ENCODE measurements around the gene COL26A1.

COL26A1 gene

DNA sequence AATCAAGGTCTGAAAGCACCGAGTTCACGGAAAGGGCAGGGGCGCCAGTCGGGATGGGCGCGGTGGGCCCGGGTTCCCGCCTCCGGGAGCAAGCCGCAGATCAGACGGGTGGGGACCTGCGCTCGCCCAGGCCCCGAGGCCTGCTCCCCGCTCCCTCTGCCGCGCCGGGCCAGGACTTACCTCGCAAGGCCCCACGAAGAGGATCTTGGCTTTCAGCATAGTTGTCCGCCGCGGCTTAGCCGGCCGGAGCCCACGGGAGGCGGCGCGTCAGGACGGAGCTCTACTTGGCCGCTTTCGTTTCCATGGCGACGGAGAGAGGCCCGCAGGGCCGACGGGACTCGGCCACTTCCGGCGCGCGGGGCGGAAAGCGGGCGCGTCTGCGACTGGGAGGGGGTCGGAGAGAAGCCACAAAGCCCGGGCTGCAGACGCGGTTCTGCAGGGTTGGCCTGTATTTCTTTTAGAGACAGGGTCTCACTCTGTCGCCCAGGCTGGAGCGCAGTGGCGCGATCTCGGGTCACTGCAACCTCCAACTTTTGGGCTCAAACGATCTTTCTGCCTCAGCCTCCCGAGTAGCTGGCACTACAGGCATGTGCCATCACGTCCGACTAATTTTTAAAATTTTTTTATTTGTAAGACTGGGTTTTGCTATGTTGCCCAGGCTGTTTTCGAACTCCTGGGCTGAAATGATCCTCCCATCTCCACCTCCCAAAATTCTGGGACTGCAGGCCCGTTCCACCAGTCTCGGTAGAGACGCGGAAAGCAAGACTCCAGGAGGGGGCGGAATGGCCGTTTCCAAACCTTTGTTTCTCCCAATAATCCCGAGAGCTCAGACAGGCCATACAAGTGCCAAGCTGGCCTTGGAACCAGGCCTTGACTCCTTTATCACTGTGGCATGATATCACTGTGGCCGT lies 40.9 kb upstream of the COL26A1 start, which contains the start of gene IFT22:
Gene IFT22 (minus strand): TSS at position 322 of the 911 bp plus-strand sequence. CDS start 103 bp downstream, at position 219.
- H3K27me3 ChIP-seq (ENCODE audit: insufficient read depth, poor library complexity, severe bottlenecking): no peaks in the 10 kb centered on the region
- peak within 1 kb of the TSS; percentile 83 for H3K27ac ChIP-seq (replicated peaks)
- TF ChIP-seq, protein P1, sequence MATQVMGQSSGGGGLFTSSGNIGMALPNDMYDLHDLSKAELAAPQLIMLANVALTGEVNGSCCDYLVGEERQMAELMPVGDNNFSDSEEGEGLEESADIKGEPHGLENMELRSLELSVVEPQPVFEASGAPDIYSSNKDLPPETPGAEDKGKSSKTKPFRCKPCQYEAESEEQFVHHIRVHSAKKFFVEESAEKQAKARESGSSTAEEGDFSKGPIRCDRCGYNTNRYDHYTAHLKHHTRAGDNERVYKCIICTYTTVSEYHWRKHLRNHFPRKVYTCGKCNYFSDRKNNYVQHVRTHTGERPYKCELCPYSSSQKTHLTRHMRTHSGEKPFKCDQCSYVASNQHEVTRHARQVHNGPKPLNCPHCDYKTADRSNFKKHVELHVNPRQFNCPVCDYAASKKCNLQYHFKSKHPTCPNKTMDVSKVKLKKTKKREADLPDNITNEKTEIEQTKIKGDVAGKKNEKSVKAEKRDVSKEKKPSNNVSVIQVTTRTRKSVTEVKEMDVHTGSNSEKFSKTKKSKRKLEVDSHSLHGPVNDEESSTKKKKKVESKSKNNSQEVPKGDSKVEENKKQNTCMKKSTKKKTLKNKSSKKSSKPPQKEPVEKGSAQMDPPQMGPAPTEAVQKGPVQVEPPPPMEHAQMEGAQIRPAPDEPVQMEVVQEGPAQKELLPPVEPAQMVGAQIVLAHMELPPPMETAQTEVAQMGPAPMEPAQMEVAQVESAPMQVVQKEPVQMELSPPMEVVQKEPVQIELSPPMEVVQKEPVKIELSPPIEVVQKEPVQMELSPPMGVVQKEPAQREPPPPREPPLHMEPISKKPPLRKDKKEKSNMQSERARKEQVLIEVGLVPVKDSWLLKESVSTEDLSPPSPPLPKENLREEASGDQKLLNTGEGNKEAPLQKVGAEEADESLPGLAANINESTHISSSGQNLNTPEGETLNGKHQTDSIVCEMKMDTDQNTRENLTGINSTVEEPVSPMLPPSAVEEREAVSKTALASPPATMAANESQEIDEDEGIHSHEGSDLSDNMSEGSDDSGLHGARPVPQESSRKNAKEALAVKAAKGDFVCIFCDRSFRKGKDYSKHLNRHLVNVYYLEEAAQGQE (IDR thresholded peaks at IDR 0.05; ENCODE audit: insufficient replicate concordance, low read depth): peak; percentile 60
- TF ChIP-seq GABPA (IDR thresholded peaks at IDR 0.05; ENCODE audit: low read depth) (peak; percentile 73), POLR2AphosphoS5 (IDR thresholded peaks at IDR 0.05; ENCODE audit: low read depth) (peak; percentile 91), SPI1 (IDR thresholded peaks at IDR 0.05; ENCODE audit: borderline replicate concordance, low read depth) (no peak), CTCF (IDR thresholded peaks at IDR 0.05; ENCODE audit: insufficient read depth, low read length) (no peak)
- peak within 1 kb of the TSS; percentile 77 for H3K4me3 ChIP-seq (replicated peaks; ENCODE audit: insufficient read depth, low read length)
- peak; percentile 88 to 94 for DNase-seq (ENCODE audit: low read depth in 1 of 2, low spot score in 1 of 2)

DNA sequence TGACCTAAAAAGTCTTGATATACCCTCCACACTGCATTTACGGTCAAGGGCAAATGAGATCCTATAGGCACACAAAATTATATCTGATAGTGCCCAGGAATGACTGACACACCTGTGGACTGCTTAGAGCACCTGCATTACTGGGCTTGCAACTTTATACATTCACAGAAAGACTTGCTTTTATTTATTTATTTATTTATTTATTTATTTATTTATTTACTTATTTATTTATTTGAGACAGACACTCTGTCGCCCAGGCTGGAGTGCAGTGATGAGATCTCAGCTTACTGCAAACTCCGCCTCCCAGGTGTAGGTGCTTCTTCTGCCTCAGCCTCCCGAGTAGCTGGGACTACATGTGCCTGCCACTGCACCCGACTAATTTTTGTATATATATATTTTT lies 34.5 kb upstream of the COL26A1 start:
- TF ChIP-seq CTCF (IDR thresholded peaks at IDR 0.05; ENCODE audit: insufficient read depth, low read length) (no peak), GABPA (IDR thresholded peaks at IDR 0.05; ENCODE audit: low read depth) (no peak), POLR2AphosphoS5 (IDR thresholded peaks at IDR 0.05; ENCODE audit: low read depth) (no peak), SPI1 (IDR thresholded peaks at IDR 0.05; ENCODE audit: borderline replicate concordance, low read depth) (no peak)
- TF ChIP-seq, protein P1 (IDR thresholded peaks at IDR 0.05; ENCODE audit: insufficient replicate concordance, low read depth): no peak
- Histone ChIP-seq H3K27ac (replicated peaks) (no peak overlapping the region), H3K27me3 (ENCODE audit: insufficient read depth, poor library complexity, severe bottlenecking) (no peaks in the 10 kb centered on the region), H3K4me3 (replicated peaks; ENCODE audit: insufficient read depth, low read length) (no peak overlapping the region)
- DNase-seq (ENCODE audit: low read depth in 1 of 2, low spot score in 1 of 2): no peak

- Histone ChIP-seq H3K4me3 (replicated peaks; ENCODE audit: insufficient read depth, low read length) (no peak overlapping the region), H3K27ac (replicated peaks) (no peak overlapping the region), H3K27me3 (ENCODE audit: insufficient read depth, poor library complexity, severe bottlenecking) (no peaks in the 10 kb centered on the region)
- no peak for TF ChIP-seq GABPA (IDR thresholded peaks at IDR 0.05; ENCODE audit: low read depth)
- TF ChIP-seq, protein P1 (IDR thresholded peaks at IDR 0.05; ENCODE audit: insufficient replicate concordance, low read depth): no peak
- TF ChIP-seq SPI1 (IDR thresholded peaks at IDR 0.05; ENCODE audit: borderline replicate concordance, low read depth): no peak
- no peak for TF ChIP-seq POLR2AphosphoS5 (IDR thresholded peaks at IDR 0.05; ENCODE audit: low read depth)
- no peak for DNase-seq (ENCODE audit: low read depth in 1 of 2, low spot score in 1 of 2)
Observed at GRCh38 chr7:101330011-101330484, 32.6 kb upstream of the COL26A1 start.
